GM12872 (cell line): ENCODE data around the gene COL27A1.

Source experiments
- TF ChIP-seq, protein P1 (sequence below): IDR thresholded peaks from 3 replicates; pipeline ENCODE4 v1.5.1; 2011; ENCODE audit warnings: low read depth, mild to moderate bottlenecking, low read length, moderate library complexity; ENCODE audit not compliant: insufficient read depth

Gene COL27A1

DNA sequence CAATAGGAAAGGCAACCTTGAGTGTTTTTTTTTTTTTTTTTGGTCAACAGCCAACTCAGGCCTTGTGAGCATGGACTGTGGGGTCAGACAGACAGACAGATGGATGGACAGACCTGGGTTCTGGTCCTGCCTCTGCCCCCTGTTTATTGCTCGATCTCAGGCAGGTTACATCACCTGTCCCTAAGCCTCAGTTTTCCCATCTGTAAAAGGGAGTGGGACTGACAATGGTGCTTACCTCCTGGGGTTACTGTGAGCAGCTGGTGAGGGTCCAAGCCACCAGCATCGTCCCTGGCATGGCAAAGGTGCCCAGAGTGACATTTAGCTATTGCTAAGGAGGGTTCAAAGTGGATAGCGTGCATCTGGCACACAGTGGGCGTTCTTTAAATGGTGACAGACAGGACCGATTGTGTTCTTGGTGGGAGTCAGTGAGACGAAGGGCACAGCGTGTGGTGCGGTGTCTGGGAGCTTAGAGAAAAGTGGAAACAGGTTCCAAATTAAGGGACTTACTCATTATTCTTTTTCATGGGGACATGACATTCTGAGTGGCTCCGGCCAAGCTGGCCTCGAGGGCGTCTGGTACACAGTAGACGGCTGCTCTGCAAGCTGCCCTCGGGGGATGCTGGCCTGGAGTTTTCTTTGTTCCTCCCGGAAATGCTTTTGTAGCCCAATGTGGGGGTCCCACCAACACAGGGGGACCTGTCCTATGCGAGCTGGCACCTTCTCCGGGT, 72.1 kb downstream of the COL27A1 start:
- TF ChIP-seq, protein P1, sequence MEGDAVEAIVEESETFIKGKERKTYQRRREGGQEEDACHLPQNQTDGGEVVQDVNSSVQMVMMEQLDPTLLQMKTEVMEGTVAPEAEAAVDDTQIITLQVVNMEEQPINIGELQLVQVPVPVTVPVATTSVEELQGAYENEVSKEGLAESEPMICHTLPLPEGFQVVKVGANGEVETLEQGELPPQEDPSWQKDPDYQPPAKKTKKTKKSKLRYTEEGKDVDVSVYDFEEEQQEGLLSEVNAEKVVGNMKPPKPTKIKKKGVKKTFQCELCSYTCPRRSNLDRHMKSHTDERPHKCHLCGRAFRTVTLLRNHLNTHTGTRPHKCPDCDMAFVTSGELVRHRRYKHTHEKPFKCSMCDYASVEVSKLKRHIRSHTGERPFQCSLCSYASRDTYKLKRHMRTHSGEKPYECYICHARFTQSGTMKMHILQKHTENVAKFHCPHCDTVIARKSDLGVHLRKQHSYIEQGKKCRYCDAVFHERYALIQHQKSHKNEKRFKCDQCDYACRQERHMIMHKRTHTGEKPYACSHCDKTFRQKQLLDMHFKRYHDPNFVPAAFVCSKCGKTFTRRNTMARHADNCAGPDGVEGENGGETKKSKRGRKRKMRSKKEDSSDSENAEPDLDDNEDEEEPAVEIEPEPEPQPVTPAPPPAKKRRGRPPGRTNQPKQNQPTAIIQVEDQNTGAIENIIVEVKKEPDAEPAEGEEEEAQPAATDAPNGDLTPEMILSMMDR = no peak

DNA sequence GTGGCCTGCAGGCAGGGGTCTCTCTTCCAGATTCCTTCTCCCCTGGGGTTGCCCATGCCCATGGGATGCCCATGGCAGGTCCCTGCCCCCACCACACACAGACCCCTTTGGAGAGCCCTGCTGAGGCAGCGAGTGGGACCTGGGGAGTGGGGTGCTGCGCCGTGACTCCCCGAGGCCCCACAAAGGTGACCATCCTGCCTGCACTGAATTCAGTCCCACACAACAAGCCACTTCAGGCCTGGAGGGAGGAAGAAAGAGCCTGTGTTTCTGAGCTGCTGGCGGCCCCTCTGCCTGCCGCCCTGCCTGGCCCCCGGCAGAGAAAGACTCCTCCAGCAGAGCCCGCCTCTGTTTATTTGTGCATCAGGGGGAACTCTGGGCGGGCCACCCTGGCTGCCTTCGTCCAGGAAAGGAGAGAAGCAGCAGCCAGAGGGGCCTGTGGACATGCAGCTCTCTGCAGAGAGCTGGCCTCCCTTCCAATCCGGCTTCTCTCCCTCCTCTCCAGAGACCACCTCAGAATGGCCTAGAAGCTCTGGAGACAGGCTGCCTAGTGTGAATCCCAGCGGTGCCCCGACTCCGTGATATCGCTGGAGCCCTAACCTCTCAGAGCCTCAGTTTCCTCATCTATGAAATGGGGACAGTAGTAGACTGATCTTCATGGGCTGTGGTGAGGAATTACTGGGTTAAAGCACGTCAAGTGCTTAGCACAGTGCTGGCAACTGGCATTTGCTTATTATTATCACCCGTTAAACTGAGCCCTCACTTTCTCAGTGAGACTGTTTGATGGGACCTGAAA, 72.9 kb downstream of the COL27A1 start:
- TF ChIP-seq, protein P1 = no peak

DNA sequence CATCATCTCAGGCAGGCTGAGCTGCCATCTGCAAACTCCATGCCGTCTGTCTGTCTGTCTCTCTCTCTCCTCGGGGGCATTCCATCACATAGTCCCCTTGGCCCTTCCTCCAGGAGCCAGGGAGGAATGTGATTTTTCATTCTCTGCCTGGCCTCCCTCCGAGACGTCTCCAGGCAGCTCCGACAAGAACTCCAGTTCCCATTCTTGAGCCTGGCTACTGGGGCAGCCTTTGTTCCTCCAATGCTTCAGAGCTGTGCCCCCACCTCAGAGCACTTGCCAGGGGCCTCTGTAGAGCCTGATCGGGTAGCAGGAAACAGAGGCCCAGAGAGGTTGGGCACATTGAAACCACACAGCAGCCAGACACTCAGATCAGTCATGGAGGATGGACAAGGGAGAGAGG, 74.0 kb downstream of the COL27A1 start:
- TF ChIP-seq, protein P1 = no peak

DNA sequence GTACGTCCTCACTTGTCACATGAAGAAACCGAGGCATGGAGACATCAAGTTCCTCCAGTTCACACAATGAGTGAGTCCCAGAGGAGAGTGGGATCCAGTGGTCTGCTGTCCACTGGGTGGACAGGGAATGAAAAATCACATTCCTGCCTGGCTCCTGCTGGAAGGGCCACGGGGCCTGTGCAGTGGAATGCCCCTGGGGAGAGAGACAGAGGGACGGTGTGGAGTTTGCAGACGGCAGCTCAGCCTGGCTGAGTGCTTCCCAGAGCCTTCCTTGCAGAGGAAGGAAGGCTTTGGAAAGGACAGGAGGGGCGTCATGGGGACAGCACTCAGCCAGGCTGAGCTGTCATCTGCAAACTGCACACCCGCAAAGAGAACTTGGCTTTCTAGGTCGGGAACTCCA, 74.7 kb downstream of the COL27A1 start:
- TF ChIP-seq, protein P1 = no peak

DNA sequence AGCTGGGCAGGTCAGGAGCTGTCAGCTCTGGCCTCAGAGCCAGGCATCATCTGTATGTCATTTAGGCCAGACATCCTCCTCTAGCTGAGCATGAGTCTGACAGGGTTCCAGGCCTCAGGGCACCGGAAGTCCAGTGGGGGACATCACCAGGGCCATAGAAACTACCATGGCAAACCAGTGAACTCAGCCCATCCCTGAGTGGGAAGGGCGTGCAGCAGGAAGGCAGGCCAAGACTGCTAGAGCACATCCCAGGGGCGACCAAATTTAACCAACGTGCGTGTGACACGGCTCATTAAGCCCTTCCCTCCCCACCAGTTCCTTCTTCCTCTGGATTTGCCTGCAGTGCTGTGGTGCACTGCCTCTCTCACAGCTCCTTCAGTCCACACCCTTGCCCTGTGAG, 75.9 kb downstream of the COL27A1 start:
- TF ChIP-seq, protein P1 = no peak

DNA sequence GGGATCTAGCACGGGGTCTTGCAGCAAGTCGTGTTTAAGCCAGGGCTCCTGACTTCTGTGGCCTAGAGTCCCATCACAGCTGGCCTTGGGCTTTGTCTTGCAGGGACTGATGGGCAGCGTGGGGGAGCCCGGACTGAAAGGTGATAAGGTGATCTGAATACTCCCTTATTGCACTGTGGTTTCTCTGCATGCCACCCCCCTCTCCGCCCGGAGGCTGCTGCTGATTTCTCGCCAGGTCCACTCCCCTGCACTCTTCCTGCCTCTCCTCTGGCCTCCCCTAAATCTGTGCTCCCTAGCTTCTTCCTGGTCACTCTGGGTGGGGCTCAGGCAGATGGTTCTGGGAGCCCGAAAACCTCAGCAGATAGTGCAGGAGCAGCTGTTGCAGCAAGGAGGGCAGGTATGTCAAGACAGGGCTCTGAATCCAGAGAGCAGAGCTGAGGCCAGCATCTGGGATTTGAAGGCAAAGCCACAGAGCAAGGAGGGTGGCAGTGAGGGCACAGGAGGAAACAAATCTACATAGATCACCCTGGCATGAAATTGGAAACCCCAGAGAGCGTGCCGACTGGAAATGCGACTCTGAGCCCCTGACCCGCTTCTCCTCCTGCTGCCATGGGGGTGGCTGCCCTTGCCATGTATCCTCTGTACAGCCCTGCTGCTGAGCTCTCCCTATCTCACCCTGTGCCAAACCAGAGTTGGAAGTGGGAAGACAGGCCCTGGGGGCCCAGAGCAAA, 76.5 kb downstream of the COL27A1 start:
- TF ChIP-seq, protein P1 = no peak
